GM21529 (cell line): ENCODE data around the gene RTF1.
"Not testable (repeated sequence)": the region's sequence is repeated elsewhere in the genome, so short reads cannot be mapped to it uniquely, and the experiment has no call there.

Experiments
- ATAC-seq: cut with Tn5 transposase; IDR thresholded peaks from one replicate; pipeline ENCODE4 v1.9.1; 2021; ENCODE audit not compliant: unreplicated experiment

RTF1 gene

GRCh38 chr15:41435037-41435786 lies 18.3 kb downstream of the RTF1 start:
- no peak for ATAC-seq

DNA sequence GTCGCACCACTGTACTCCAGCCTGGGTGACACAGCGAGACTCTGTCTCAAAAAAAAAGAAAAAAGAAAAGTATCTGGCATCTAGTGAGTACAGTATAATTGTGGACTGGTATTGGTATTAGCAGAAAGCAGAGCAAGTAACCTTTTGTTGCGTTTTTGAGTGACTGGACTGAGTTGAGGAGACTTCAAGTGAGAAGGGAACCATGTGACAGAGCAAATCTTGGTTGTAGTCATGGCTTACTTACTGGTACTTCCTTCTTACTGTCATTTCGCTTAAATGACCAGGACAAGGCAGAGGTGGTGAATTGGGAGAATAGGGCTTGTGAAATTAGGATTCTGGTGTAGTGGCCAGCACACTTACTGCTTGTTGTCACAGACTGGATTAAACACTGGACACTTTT lies 20.6 kb downstream of the RTF1 start:
- ATAC-seq, result no peak

- ATAC-seq, result no peak
Observed at GRCh38 chr15:41438206-41438605, 21.3 kb downstream of the RTF1 start.

DNA sequence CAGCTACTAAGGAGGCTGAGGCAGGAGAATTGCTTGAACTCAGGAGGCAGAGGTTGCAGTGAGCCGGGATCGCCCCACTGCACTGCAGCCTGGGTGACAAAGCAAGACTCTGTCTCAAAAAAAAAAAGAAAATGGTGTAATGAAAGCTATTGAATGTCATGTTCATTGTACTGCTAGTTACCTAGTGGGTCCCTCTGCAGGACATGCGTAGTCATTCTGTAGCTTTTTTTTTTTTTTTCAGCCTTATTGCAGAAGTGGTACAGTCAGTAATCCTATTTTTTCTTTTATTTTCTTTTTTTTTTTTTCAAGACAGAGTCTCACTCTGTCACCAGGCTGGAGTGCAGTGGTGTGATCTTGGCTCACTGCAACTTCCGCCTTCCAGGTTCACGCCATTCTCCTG lies 21.9 kb downstream of the RTF1 start:
- ATAC-seq, result not testable (repeated sequence)

DNA sequence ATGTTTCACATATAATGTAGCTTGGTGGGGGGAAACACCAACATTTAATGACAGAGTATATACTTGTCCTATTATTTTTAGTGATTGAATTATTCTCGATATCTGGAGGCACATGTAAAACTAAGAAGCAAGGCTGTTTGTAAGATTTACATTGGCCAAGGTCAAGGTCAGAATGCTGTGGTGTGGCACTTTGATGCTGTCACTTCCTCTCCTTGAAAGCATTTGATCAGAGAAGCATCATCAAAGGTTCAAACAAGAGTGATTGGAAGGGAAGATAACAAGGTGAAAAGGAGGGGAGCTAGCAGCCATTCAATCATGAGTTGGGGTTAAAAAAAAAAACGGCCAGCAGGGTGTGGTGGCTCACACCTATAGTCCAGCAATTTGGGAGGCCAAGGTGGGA lies 26.4 kb downstream of the RTF1 start:
- no peak for ATAC-seq

DNA sequence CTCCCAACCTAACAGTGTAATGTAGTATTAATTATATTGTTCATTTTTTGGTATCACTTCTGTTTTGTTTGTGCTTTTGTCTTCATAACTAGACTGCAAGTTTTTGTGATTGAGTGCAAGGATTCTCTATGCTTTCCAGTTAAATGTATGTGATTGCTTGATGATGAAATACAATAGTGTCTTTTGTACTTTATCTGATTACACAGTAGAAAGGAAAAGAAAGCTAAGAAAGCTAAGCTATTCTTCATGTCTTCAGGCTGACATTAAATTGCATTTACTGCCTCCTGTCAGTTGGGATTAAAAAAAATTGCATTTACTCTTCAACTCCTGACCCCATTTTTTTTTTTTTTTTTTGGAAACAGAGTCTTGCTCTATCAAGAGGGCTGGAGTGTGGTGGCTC lies 28.5 kb downstream of the RTF1 start:
- no peak for ATAC-seq

DNA sequence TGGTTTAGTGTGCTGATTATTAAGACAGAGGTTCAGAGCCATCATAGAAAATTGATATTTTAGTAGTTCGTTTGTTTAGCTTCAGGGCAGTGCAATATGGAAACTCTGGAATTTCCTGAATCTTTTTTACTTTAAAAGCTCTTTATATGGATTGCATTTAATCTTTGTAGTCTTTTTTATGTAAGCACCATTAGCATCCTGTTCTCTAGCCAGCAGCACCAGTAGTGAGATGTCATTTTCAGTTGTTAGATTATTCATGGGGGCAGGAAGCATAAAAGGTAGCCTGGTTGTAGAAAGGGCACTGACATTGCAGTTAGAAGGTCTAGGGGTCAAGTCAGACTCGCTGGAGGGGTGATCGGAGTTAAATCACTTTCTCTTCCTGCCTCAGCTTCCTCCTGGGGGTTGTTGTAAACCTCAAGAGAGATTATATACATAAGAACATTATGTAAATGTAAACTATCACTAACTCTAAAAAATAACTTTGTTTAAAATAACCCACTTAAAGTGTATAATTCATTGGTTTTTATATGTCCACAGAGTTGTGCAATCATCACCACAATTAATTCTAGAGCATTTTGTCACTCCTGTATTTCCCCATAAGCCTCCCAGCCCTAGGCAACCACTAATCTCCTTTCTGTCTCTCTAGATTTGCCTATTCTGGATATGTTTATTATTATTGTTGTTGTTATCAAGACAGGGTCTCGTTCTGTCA lies 45.3 kb downstream of the RTF1 start:
- ATAC-seq, result no peak

GRCh38 chr15:41464889-41465580 lies 48.1 kb downstream of the RTF1 start:
- ATAC-seq, result no peak

DNA sequence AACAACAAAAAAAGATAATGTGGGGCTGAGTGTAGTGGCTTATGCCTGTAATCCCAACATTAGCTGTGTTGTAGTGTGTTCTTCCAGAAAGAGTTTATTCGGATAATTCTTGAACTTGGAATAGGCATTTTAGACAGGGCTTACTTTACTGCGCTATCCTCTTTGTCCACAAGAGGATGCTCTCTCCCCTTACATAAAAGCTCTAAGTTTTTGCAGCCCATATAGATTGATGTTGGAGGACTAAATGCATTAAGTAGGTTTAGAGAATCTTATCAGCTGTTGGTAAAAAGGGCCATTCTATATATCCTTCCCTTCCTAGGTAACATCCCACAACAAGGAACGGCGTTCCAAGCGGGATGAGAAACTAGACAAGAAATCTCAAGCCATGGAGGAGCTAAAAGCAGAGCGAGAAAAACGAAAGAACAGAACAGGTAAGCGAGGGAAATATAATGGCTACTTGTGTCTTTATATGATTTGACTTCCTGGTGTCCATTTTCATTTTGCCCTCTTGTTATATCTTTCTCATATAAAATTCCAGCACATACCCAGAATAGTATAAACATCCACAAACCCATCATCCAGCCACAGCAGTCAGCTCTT lies 49.0 kb downstream of the RTF1 start:
- no peak for ATAC-seq

- no peak for ATAC-seq
Observed at GRCh38 chr15:41466711-41467110, 49.8 kb downstream of the RTF1 start.

GRCh38 chr15:41469644-41470043 lies 52.7 kb downstream of the RTF1 start:
- ATAC-seq, result not testable (repeated sequence)

GRCh38 chr15:41473418-41473817 lies 56.5 kb downstream of the RTF1 start:
- no peak for ATAC-seq

DNA sequence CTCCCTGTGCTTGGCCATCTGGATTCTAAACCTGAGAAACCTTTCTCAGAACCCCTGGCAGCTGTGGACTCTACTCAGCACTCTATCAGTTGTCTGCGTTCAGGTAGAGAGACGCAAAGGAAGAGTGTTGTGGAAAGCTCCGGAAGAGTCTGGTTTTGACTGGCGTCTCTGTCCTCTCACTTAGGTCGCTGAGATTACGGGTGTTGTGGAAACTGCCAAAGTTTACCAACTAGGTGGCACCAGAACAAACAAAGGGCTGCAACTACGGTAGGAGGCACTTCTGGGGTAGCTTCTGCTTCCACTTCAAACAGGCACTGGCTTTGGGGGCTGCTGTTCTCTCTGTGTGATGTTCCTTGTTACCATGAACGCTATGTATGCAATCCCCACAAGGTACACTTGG lies 57.5 kb downstream of the RTF1 start:
- ATAC-seq, result no peak

- no peak for ATAC-seq
Observed at GRCh38 chr15:41474941-41475340, 58.0 kb downstream of the RTF1 start.

- no peak for ATAC-seq
Observed at GRCh38 chr15:41476416-41477048, 59.6 kb downstream of the RTF1 start.

- no peak for ATAC-seq
Observed at GRCh38 chr15:41480396-41481140, 63.7 kb downstream of the RTF1 start.

- no peak for ATAC-seq
Observed at GRCh38 chr15:41482110-41482877, 65.4 kb downstream of the RTF1 start.

GRCh38 chr15:41483115-41483514 lies 66.2 kb downstream of the RTF1 start:
- ATAC-seq, result peak; percentile 82

GRCh38 chr15:41483519-41483918 lies 66.6 kb downstream of the RTF1 start:
- ATAC-seq, result no peak
